Stromal cell of bone marrow (primary cell): ENCODE measurements around the gene SLC6A13.
A peak's percentile ranks its signal among the peaks of the same experiment; 100 is the strongest.
"Not testable (repeated sequence)": the region's sequence is repeated elsewhere in the genome, so short reads cannot be mapped to it uniquely, and the experiment has no call there.

Experiments used
- DNase-seq: peaks from one replicate; pipeline ENCODE4 v3.0.0-alpha.2; 2012; ENCODE audit warnings: low read depth

SLC6A13 gene

GRCh38 chr12:262817-263216, at the start of gene SLC6A13:
Gene SLC6A13, minus strand, starts transcription at chr12:262836. Its CDS starts 2,784 bp downstream, at chr12:260052.
- DNase-seq = no peak

DNA sequence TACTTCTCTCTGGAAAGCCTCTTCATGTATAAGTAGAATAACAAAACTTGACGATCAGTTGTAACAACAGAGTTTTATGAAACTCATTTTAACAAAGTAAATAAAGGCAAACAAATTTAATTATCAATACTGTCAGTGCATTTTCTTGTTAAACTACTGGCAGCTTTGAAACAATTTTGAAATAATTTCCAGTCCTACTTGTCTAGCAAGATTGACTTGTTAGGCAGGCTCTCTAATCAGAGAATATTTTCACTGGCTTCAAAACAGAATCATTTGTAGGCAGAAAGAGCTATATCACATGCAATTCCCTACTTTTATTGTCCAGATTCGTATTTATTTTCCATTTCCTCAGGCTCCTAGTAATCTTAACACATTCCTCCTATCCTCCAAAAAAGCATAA, 45.9 kb upstream of the SLC6A13 start:
- no peak for DNase-seq

DNA sequence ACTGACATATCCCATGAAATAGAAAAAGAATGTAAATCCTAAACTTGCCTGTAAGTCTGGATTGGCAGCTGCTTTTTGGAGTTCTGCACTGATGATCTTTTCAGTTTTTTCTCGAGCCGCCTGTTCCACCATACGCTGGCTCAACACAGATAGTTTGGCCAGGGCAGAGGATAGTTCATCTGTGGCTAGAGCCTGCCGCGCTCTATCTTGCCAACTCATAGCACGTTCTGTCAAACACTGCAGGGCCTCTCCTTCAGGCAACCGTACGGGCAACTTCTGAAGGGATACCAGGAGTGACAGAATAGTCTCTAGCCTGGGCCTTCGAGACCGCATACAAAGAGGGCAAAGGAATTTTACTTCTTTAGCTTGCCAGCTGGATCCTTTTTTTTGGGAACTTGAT, 44.8 kb upstream of the SLC6A13 start:
- DNase-seq = no peak

- no peak for DNase-seq
These were observed 42.2 kb upstream of the SLC6A13 start for GRCh38 chr12:304805-305204.

- DNase-seq = not testable (repeated sequence)
These were observed 40.1 kb upstream of the SLC6A13 start for GRCh38 chr12:302766-303165.

DNA sequence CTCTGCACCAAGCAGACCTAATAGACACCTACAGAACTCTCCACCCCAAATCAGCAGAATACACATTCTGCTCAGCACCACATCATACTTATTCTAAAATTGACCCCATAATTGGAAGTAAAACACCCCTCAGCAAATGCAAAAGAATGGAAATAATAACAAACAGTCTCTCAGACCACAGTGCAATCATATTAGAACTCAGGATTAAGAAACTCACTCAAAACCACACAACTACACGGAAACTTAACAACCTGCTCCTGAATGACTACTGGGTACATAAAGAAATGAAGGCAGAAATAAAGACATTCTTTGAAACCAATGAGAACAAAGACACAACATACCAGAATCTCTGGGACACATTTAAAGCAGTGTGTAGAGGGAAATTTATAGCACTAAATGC, 37.5 kb upstream of the SLC6A13 start:
- not testable (repeated sequence) for DNase-seq

DNA sequence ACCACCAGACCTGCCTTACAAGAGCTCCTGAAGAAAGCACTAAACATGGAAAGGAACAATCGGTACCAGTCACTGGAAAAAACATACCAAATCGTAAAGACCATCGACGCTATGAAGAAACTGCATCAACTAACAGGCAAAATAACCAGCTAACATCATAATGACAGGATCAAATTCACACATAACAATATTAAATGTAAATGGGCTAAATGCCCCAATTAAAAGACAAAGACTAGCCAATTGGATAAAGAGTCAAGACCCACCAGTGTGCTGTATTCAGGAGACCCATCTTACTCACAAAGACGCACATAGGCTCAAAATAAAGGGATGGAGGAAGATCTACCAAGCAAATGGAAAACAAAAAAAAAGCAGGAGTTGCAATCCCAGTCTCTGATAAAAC, 36.9 kb upstream of the SLC6A13 start:
- DNase-seq = not testable (repeated sequence)

DNA sequence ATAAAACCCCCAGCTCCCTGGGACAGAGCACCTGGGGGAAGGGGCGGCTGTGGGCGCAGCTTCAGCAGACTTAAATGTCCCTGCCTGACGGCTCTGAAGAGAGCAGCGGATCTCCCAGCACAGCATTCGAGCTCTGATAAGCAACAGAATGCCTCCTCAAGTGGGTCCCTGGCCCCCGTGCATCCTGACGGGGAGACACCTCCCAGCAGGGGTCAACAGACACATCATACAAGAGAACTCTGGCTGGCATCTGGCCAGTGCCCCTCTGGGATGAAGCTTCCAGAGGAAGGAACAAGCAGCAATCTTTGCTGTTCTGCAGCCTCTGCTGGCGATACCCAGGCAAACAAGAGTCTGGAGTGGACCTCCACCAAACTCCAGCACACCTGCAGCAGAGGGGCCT, 35.4 kb upstream of the SLC6A13 start:
- not testable (repeated sequence) for DNase-seq

DNA sequence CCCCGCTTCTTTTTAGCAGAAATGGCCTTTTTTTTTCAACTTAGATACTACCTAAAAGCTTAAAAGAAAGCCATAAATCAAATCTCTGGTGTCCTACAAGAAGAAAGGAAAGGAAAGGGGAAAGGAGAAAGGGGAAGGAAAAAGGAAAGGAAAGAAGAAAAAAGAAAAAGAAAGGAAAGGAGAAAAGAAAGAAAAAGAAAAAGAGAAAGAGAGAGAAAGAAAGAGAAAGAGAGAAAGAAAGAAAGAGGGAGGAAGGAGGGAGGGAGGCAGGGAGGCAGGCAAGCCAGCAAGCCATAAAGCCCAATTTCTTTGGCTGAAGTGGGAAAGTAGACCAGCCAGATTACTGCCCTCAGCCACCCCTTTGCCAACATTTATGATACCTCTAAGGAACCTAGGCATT, 32.5 kb upstream of the SLC6A13 start:
- DNase-seq = no peak

DNA sequence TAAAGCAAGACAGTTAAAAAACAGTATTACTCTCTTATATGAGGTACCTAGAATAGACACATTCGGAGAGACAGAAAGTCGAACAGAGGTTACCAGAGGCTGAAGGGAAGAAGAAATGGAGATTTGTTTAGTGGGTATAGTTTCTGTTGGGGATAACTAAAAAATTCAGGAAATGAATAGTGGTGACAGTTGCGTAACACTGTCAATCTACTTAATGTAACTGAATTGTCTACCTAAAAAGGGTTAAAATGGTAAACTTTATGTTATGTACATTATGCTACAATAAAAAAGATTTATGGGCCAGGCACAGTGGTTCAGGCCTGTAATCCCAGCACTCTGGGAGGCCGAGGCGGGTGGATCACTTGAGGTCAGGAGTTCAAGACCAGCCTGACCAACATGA, 30.6 kb upstream of the SLC6A13 start:
- DNase-seq = no peak

GRCh38 chr12:292186-292585, 29.6 kb upstream of the SLC6A13 start:
- no peak for DNase-seq

GRCh38 chr12:291153-291723, 28.6 kb upstream of the SLC6A13 start:
- no peak for DNase-seq

DNA sequence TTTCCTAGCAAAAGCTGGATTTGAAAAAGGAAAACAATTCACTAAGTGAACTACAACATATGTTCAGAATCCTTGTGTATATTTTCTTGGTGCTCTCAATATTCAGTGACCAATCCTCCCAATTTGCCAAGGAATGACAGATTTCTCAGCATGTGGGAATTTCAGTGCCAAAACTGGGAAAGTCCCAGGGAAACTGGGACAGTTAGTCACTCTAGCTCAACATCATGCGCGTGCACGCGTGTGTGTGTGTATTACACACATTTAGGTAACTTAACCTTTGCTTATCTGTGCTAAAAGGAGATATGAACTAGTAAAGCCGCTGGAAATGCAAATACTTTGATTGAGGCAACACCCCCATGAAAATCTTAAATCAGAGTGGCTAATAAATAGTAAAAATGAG, 26.1 kb upstream of the SLC6A13 start:
- DNase-seq = peak; percentile 49

DNA sequence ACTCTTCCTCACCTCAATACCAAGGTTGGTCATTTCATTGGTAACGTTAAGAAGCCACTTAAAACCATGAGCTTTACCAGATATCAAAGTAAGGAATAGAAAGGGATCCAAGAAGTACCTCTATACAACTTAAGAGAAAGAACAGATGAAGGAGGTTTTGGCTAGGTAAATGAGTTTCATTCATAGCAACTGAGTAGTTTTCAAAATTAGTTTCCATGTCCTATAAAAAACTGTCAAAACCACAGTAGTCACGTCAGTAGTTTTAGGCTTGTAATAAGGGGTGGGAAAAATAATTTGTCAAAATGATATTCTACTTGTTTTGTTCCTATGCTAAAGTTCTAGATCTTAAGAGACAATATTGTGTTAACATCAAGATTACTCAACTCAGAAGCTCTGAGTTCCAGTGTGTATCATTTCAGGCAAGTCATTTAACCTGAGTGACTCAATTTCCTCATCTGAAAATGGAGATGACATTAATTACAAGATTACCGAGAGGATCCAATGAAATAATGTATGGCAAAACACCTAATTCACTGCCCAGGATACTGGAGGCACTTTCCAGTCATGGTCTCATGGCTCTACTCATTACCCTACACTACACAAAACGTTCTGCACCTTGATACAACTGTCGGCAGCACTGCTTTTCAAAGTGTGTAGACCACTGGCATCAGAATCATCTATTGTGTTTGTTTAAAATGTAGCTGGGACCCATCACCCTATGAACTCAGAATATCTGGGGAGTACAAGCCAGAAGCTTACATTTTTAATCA, 24.1 kb upstream of the SLC6A13 start:
- no peak for DNase-seq

GRCh38 chr12:278046-278445, 15.4 kb upstream of the SLC6A13 start:
- DNase-seq = no peak

- no peak for DNase-seq
These were observed 13.2 kb upstream of the SLC6A13 start for GRCh38 chr12:275812-276211.

DNA sequence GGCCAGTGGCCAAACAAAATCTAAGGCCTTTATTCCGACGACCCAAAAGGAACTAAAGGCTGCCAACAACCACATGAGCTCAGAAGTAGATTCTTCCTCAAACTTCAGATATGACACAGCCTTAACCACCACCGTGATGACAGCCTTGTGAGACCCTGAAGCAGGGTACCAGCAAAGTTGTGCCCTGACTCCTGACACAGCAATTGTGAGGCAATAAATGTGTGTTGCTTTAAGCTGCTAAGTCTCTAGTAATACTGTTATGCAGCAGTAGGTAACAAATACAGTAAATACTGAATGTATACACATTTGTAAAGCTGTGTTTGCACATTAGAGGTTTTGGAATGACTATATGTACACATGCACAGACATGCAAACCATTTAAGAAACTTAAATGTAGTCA, 10.7 kb upstream of the SLC6A13 start:
- no peak for DNase-seq

- no peak for DNase-seq
These were observed 10.3 kb upstream of the SLC6A13 start for GRCh38 chr12:272942-273341.

- no peak for DNase-seq
These were observed 8.5 kb upstream of the SLC6A13 start for GRCh38 chr12:271161-271560.

DNA sequence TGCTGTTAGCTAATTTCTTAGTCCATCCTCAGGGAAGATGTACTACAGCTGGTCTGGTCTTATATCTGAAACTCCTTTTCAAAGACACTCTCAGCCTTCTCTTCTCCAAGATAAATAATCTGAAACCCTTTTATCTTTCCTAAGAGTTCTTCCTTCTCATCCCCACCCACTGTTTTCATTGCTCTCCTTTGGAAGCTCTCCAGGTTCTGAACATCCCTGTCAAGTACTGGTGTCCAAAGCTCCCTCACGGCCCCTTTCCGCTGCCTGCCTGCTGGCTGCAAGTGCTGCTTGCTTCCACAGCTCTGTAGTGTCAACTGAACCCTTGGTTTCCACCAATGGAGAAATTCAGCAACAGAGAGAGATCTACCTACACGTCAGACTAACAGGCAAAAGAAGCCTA, 6.6 kb upstream of the SLC6A13 start:
- no peak for DNase-seq

GRCh38 chr12:268483-268840, 5.8 kb upstream of the SLC6A13 start:
- no peak for DNase-seq

GRCh38 chr12:267581-268482, 5.2 kb upstream of the SLC6A13 start:
- DNase-seq = no peak

DNA sequence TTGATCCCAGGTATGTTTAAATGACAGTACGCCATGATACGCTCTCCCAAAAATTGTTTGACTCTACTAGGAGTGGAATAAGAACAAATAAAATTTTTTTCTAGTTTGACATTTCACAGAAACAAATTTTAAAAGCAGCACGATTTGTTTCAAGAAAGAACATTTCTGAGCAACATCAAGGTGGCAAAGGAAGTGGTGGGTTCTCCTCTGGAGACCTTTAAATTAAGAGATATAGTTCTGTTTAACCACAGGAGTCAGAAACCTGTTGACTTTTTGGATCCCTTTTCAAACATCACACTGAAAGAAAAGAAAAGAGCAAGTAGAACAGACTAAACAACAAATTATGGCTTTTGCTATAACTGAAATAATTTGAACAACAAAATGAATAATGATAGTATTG, 2.5 kb upstream of the SLC6A13 start:
- no peak for DNase-seq
